ENCODE measurements around the gene CERS5.
A peak's percentile ranks its signal among the peaks of the same experiment; 100 is the strongest.

The CERS5 gene

DNA sequence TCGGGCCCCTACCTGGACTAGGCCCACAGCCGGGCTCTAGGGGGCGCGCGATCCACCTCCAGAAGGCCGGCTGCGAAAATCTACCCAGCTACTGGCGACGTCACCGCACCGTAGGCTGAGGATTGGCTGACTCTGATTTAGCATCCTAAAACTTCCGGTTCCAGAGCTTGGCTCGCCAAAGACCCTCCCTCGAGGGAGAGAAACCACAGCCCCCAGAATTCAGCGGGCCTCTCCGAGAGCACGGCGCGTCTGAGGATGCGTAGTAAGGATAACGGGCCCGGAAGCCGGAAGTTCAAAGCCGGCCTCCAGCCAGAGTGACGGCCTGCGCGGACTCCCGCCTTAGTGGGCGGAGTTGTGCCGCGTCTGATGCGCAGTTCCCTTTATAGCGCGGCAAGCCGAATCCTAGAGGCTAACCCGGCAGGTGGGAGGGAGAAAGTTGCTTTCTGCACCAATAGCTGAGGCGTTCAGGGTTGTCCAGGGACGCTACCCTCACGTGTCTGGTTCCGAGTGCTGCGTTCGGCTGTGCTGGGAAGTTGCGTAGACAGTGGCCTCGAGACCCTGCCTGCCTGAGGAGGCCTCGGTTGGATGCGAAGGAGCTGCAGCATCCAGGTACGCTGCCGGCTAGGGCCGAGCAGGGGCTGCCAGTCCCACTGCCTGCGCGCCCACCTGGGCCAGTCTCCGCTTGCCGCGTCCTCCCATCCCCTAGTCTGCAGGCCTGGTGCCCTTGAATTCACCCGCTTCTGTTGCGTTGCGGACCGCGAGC is 55.3 kb downstream of the CERS5 start, which contains the start of gene COX14:
TSS of gene COX14 (plus strand) at position 544 of the 763 bp plus-strand sequence. CDS start 7,808 bp downstream, outside the sequence.
- peaks cover 15% of the 10 kb centered on the region for H3K4me1 ChIP-seq (ENCODE audit: low read length)
- TF ChIP-seq, protein P1, sequence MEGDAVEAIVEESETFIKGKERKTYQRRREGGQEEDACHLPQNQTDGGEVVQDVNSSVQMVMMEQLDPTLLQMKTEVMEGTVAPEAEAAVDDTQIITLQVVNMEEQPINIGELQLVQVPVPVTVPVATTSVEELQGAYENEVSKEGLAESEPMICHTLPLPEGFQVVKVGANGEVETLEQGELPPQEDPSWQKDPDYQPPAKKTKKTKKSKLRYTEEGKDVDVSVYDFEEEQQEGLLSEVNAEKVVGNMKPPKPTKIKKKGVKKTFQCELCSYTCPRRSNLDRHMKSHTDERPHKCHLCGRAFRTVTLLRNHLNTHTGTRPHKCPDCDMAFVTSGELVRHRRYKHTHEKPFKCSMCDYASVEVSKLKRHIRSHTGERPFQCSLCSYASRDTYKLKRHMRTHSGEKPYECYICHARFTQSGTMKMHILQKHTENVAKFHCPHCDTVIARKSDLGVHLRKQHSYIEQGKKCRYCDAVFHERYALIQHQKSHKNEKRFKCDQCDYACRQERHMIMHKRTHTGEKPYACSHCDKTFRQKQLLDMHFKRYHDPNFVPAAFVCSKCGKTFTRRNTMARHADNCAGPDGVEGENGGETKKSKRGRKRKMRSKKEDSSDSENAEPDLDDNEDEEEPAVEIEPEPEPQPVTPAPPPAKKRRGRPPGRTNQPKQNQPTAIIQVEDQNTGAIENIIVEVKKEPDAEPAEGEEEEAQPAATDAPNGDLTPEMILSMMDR (IDR thresholded peaks at IDR 0.05; ENCODE audit: low read depth, low read length): no peak; the same call in 1 of the 2 replicates
- no peak for TF ChIP-seq EZH2phosphoT487 (IDR thresholded peaks at IDR 0.05; ENCODE audit: low read depth)
- H4K20me1 ChIP-seq (ENCODE audit: insufficient read depth, low read length): no peaks in the 10 kb centered on the region
- H3K36me3 ChIP-seq (replicated peaks; ENCODE audit: low read depth, low read length): no peaks in the 10 kb centered on the region
- H3K27ac ChIP-seq (ENCODE audit: low read length): peak within 1 kb of the TSS; percentile 77
- H3K79me2 ChIP-seq (ENCODE audit: low read length): peaks cover 46% of the 10 kb centered on the region
- peak within 1 kb of the TSS; percentile 80 for H3K9ac ChIP-seq (ENCODE audit: low read length)
- H3K27me3 ChIP-seq (ENCODE audit: low read depth, low read length): no peaks in the 10 kb centered on the region
- peak within 1 kb of the TSS; percentile 81 for H3K4me2 ChIP-seq (ENCODE audit: low read length)
- peak within 1 kb of the TSS; percentile 75 for H2AFZ ChIP-seq (ENCODE audit: low read depth, low read length)
- no peaks in the 10 kb centered on the region for H3K9me3 ChIP-seq (ENCODE audit: insufficient read depth, low read length)
- peak within 1 kb of the TSS; percentile 94 for H3K4me3 ChIP-seq (ENCODE audit: low read length)

DNA sequence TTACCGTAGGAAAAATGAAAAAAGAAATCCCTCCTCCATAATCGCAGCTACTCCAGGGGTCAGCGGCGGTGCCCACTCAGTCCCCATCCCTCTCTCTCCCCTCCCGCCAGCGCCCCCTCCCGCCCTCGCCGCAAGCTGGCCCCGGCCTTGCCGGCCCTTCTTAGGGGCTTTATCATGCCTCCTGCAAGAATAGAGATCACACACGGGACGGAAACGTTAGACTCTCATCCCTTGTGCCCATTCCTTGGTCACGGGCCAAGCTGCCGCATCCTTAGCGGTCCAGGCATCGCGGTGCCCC is 55.8 kb downstream of the CERS5 start:
- Histone ChIP-seq H3K4me2 (ENCODE audit: low read length) (peak overlapping the region; percentile 81), H3K4me1 (ENCODE audit: low read length) (peaks cover 15% of the 10 kb centered on the region), H3K4me3 (ENCODE audit: low read length) (peak overlapping the region; percentile 80), H4K20me1 (ENCODE audit: insufficient read depth, low read length) (no peaks in the 10 kb centered on the region), H3K79me2 (ENCODE audit: low read length) (peaks cover 41% of the 10 kb centered on the region), H2AFZ (ENCODE audit: low read depth, low read length) (peak overlapping the region; percentile 75), H3K9me3 (ENCODE audit: insufficient read depth, low read length) (no peaks in the 10 kb centered on the region), H3K27ac (ENCODE audit: low read length) (peak overlapping the region; percentile 41), H3K27me3 (ENCODE audit: low read depth, low read length) (no peaks in the 10 kb centered on the region), H3K36me3 (replicated peaks; ENCODE audit: low read depth, low read length) (no peaks in the 10 kb centered on the region), H3K9ac (ENCODE audit: low read length) (peak overlapping the region; percentile 56)
- TF ChIP-seq, protein P1 (IDR thresholded peaks at IDR 0.05; ENCODE audit: low read depth, low read length): peak; percentile 95; the same call in 1 of the 2 replicates
- no peak for TF ChIP-seq EZH2phosphoT487 (IDR thresholded peaks at IDR 0.05; ENCODE audit: low read depth)

DNA sequence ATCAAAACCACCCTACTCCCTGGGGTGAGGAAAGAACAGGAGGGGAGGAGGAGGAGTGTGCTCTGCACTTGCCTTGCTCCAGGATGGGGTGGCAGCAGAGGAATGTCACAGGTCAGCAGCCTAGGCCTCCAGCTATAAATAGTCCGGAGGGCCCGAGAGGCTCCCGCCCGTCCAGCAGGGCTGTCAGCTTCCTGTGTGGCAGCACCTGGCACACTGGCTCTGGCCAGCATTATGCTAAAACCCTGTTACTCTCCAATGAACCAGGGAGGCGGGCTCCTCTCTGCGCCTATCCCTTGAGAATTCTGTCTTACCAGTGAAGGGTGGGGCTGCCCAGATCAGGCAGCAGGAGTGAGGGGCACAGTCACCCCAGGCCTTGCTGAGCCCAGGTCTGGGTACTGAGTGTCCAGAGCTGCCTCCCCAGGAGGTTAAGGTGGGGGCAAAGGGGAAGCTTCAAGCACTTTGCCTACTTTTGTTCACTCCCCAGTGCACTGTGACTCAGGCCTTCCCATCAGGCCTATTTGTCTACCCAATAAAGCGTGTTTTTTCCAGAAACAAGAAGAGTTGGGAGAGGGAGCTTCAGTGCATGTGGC is 56.3 kb downstream of the CERS5 start:
- no peak for TF ChIP-seq EZH2phosphoT487 (IDR thresholded peaks at IDR 0.05; ENCODE audit: low read depth)
- TF ChIP-seq, protein P1 (IDR thresholded peaks at IDR 0.05; ENCODE audit: low read depth, low read length): no peak
- Histone ChIP-seq H3K9me3 (ENCODE audit: insufficient read depth, low read length) (no peaks in the 10 kb centered on the region), H3K4me3 (ENCODE audit: low read length) (peak overlapping the region; percentile 80), H3K4me2 (ENCODE audit: low read length) (peak overlapping the region; percentile 81), H3K27ac (ENCODE audit: low read length) (peak overlapping the region; percentile 41), H3K36me3 (replicated peaks; ENCODE audit: low read depth, low read length) (no peaks in the 10 kb centered on the region), H3K27me3 (ENCODE audit: low read depth, low read length) (no peaks in the 10 kb centered on the region), H3K4me1 (ENCODE audit: low read length) (peaks cover 15% of the 10 kb centered on the region), H3K79me2 (ENCODE audit: low read length) (peaks cover 36% of the 10 kb centered on the region), H2AFZ (ENCODE audit: low read depth, low read length) (peak overlapping the region; percentile 75), H4K20me1 (ENCODE audit: insufficient read depth, low read length) (no peaks in the 10 kb centered on the region), H3K9ac (ENCODE audit: low read length) (peak overlapping the region; percentile 56)

DNA sequence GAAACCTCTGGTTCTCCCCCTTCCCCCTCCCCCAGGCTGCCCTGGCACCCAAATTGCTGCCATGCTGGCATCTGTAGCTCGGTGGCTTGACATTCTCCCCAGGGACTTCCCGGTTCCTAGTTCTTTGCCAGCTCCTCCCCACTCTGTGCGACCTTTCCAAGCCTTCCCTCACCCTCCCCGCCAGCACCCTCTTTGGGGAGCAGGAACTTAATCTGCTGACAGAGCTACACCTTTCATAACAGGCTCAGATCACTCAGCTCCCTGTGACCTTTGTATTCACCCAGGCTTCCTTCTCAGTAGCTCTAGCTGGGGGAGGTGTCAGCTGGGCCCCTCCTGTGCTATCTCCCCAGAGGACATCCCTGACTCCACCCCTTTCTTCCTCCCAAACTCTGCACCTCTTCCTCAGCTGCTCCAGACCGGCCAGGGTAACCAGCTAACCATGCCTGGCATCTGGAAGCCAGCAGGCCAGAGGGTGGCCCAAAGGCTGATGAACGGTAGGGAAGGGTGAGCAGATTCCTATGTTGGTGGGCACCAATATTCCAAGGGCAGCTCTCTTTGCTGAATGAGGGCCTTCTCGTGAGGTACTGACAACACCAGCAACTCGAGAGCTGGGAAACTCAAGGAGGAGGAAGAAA is 56.9 kb downstream of the CERS5 start:
- H2AFZ ChIP-seq (ENCODE audit: low read depth, low read length): peak overlapping the region; percentile 62
- no peaks in the 10 kb centered on the region for H3K36me3 ChIP-seq (replicated peaks; ENCODE audit: low read depth, low read length)
- peaks cover 30% of the 10 kb centered on the region for H3K79me2 ChIP-seq (ENCODE audit: low read length)
- H3K4me3 ChIP-seq (ENCODE audit: low read length): peak overlapping the region; percentile 80
- TF ChIP-seq, protein P1 (IDR thresholded peaks at IDR 0.05; ENCODE audit: low read depth, low read length): no peak
- TF ChIP-seq EZH2phosphoT487 (IDR thresholded peaks at IDR 0.05; ENCODE audit: low read depth): no peak
- no peaks in the 10 kb centered on the region for H4K20me1 ChIP-seq (ENCODE audit: insufficient read depth, low read length)
- H3K4me2 ChIP-seq (ENCODE audit: low read length): peak overlapping the region; percentile 81
- peak overlapping the region; percentile 56 for H3K9ac ChIP-seq (ENCODE audit: low read length)
- no peaks in the 10 kb centered on the region for H3K9me3 ChIP-seq (ENCODE audit: insufficient read depth, low read length)
- peaks cover 15% of the 10 kb centered on the region for H3K4me1 ChIP-seq (ENCODE audit: low read length)
- H3K27me3 ChIP-seq (ENCODE audit: low read depth, low read length): no peaks in the 10 kb centered on the region
- peak overlapping the region; percentile 41 for H3K27ac ChIP-seq (ENCODE audit: low read length)

All from OCI-LY3 (cell line).